ENCODE data around the gene SIK3. TPM values are rescaled to one million over a fixed set of nuclear protein-coding genes. Genes with fewer than 3 reads are reported as not detected.

Gene SIK3
- total RNA-seq (2022): 17.4 and 20.6 TPM in 2 replicates
- Bru-seq, nascent RNA: percentile 74 among the genes with signal in this experiment
- percentile 59 among the genes with signal in this experiment for BruChase-seq, experiment 1, labeled RNA remaining after a 6-hour chase
- percentile 58 among the genes with signal in this experiment for BruChase-seq, experiment 2, labeled RNA remaining after a 2-hour chase
- long read RNA-seq, full-length matches to known transcripts: 1 of 9 reads
- long read RNA-seq, partial matches to known transcripts: 3 of 9 reads
- long read RNA-seq, other reads (novel, unspliced or antisense): 5 of 9 reads

DNA sequence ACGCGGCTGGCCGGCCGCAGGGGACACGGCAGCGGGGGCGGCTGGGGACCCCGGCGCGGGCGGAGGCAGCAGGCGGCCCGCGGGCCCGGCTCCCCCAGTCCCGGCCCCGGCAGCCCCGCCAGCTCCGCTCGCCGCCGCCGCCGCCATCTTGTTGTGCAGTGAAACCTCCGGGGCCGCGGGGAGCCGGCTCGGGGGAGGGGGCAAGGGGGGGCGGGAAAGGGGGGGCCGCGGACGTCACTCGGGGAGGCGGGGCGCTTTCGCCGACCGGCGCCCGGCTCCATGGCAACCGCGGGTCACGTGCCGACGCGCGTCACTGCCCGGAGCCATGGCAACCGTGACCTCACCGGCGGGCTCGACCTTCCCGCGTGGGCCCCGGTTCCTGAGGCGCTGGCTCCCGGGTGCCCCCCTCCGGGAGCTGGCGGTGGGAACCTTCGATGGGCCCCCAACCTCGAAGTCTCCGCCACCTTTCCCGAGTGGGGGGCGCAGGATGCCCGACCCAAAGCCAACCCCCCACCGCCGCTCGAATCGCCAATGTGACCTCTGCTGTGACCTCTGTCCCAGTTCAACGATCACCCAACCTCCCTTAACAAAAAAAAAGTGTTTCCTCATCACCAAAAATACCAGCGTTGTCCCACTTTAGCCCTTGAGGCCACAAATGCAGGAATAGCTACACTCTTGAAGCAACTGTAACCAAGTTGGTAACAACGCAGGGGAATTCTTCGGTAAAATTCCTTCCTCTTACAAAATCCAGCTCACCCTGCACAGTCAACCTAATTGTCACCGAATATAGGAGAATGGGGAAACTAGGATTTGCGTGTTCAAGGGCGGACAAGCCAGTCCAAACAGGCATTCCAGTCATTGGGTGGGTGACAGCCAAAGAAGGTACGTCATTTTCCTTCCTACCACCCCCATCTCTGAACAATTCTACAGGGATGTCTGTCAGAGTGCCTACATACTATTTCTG is at the start of gene SIK3:
TSS of gene SIK3 (minus strand) at position 160 of the 964 bp plus-strand sequence. CDS start at position 147, 13 bp downstream.
- TSS peak; percentile 99 for BruUV-seq (replicated peaks)
- intact Hi-C loops (cut with micrococcal nuclease; ENCODE audit: unreplicated experiment): loop anchor here (10.0 kb wide), 1 partner anchor 154 kb away; no protein-coding TSS in a partner anchor
- peaks cover 24% of the 10 kb centered on the region for H3K36me3 Mint-ChIP-seq (ENCODE audit: insufficient read depth, unreplicated experiment)
- H3K27ac Mint-ChIP-seq (ENCODE audit: unreplicated experiment): peak within 1 kb of the TSS; percentile 99
- TF ChIP-seq, protein P1, sequence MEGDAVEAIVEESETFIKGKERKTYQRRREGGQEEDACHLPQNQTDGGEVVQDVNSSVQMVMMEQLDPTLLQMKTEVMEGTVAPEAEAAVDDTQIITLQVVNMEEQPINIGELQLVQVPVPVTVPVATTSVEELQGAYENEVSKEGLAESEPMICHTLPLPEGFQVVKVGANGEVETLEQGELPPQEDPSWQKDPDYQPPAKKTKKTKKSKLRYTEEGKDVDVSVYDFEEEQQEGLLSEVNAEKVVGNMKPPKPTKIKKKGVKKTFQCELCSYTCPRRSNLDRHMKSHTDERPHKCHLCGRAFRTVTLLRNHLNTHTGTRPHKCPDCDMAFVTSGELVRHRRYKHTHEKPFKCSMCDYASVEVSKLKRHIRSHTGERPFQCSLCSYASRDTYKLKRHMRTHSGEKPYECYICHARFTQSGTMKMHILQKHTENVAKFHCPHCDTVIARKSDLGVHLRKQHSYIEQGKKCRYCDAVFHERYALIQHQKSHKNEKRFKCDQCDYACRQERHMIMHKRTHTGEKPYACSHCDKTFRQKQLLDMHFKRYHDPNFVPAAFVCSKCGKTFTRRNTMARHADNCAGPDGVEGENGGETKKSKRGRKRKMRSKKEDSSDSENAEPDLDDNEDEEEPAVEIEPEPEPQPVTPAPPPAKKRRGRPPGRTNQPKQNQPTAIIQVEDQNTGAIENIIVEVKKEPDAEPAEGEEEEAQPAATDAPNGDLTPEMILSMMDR (IDR thresholded peaks at IDR 0.05; ENCODE audit: unreplicated experiment): no peak
- DNase-seq: peak; percentile 90
- H3K27me3 Mint-ChIP-seq (ENCODE audit: unreplicated experiment): no peaks in the 10 kb centered on the region
- H3K4me3 Mint-ChIP-seq (ENCODE audit: low read depth, unreplicated experiment): peak within 1 kb of the TSS; percentile 88
- peaks cover 32% of the 10 kb centered on the region for H3K4me1 Mint-ChIP-seq (ENCODE audit: low read depth, unreplicated experiment)
- H3K9me3 Mint-ChIP-seq (ENCODE audit: low read depth, unreplicated experiment): no peaks in the 10 kb centered on the region
- CTCF ChIA-PET: interaction anchor here (0.7 to 1.0 kb wide), 3 partner anchors 17 to 219 kb away, joined by 3 to 4 read pairs (median 3); no protein-coding TSS in a partner anchor

DNA sequence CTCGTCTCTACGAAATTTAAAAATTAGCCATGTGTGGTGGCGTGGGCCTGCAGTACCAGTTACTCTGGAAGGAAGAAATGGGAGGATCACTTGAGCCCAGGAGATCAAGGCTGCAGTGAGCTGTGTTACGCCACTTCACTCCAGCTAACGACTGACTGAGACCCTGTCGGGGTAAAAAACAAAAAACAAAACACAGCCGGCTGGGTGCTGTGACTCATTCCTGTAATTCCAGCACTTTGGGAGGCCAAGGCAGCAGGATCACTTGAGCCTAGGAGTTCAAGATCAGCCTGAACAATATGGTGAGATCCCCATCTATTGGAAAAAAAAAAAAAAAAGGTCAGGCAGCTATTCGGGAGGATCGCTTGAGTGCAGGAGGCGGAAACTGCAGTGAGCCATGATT is 48.3 kb upstream of the SIK3 start:
- CTCF ChIA-PET: no interaction called here
- no peak for DNase-seq
- Mint-ChIP-seq H3K27ac (ENCODE audit: unreplicated experiment) (no peak overlapping the region), H3K9me3 (ENCODE audit: low read depth, unreplicated experiment) (no peaks in the 10 kb centered on the region), H3K36me3 (ENCODE audit: insufficient read depth, unreplicated experiment) (peaks cover 52% of the 10 kb centered on the region), H3K4me1 (ENCODE audit: low read depth, unreplicated experiment) (no peaks in the 10 kb centered on the region), H3K27me3 (ENCODE audit: unreplicated experiment) (no peaks in the 10 kb centered on the region), H3K4me3 (ENCODE audit: low read depth, unreplicated experiment) (peak overlapping the region; percentile 90)
- intact Hi-C loops (cut with micrococcal nuclease; ENCODE audit: unreplicated experiment): no loop called here
- TF ChIP-seq, protein P1 (IDR thresholded peaks at IDR 0.05; ENCODE audit: unreplicated experiment): no peak
- no TSS peak for BruUV-seq (replicated peaks)

DNA sequence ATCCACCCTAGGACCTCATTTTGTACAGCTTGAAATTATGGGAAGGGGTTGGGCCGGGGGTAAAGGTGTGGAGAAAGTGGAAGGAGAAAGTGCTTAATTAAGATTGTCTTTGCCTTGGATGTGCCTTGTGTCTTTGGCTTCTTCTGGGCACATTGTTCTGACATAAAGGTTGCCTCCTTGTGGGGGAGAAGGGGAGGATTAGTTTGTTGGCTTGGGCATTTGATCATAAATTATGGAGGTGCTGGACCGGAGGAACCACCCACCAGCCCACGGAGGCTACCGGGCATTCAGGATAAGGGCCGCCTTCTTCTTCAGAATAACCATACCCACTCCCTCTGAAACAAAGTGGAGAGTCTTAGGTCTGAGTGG is 47.1 kb upstream of the SIK3 start:
- BruUV-seq (replicated peaks): TSS peak; percentile 47

More for the DNA sequence above, 47.1 kb upstream of the SIK3 start:
- peak overlapping the region; percentile 90 for H3K4me3 Mint-ChIP-seq (ENCODE audit: low read depth, unreplicated experiment)
- H3K4me1 Mint-ChIP-seq (ENCODE audit: low read depth, unreplicated experiment): no peaks in the 10 kb centered on the region
- H3K9me3 Mint-ChIP-seq (ENCODE audit: low read depth, unreplicated experiment): no peaks in the 10 kb centered on the region
- H3K27ac Mint-ChIP-seq (ENCODE audit: unreplicated experiment): peak overlapping the region; percentile 92
- CTCF ChIA-PET: interaction anchor here (0.6 to 1.7 kb wide), 2 partner anchors 12 to 15 kb away, joined by 3 to 4 read pairs; no protein-coding TSS in a partner anchor
- intact Hi-C loops (cut with micrococcal nuclease; ENCODE audit: unreplicated experiment): no loop called here
- DNase-seq: no peak
- H3K36me3 Mint-ChIP-seq (ENCODE audit: insufficient read depth, unreplicated experiment): peaks cover 47% of the 10 kb centered on the region
- no peaks in the 10 kb centered on the region for H3K27me3 Mint-ChIP-seq (ENCODE audit: unreplicated experiment)
- TF ChIP-seq, protein P1 (IDR thresholded peaks at IDR 0.05; ENCODE audit: unreplicated experiment): no peak
